Naive thymus-derived CD4-positive, alpha-beta T cell (primary cell): ENCODE data around the gene FAM193A. TPM values are rescaled to one million over a fixed set of nuclear protein-coding genes. Genes with fewer than 3 reads are reported as not detected.
A peak's percentile ranks its signal among the peaks of the same experiment; 100 is the strongest.

Experiments used
- ATAC-seq: fragments of 150-1000 bp; cut with Tn5 transposase; 2 replicates; pipeline ENCODE4 v1.10.0; 2021; ENCODE audit warnings: mild to moderate bottlenecking, moderate library complexity
- CTCF ChIA-PET: fragments of 350-600 bp; sonication (Branson Sonifier 250); formaldehyde crosslinking; loops from one replicate; lab custom pipeline; 2021; ENCODE audit warnings: antibody characterized with exemption; lab: Charles Lee
- POLR2A ChIA-PET: fragments of 350-600 bp; sonication (Branson Sonifier 250); formaldehyde crosslinking; loops from one replicate; lab custom pipeline; 2021; ENCODE audit warnings: antibody characterized with exemption, inconsistent platforms; lab: Charles Lee
- DNase-seq, 9 donors: peaks; one replicate each; pipeline versions ENCODE4 v3.0.0 to v3.0.0-alpha.2; 2020 to 2022; ENCODE audit warnings: mixed read lengths in 1 of 9
- H3K27ac ChIP-seq: one replicate; pipeline ENCODE4 v1.7.0; 2013; ENCODE audit warnings: mild to moderate bottlenecking, low read depth, low read length, moderate library complexity
- H3K27me3 ChIP-seq, 2 donors: one replicate each; pipeline ENCODE4 v1.7.0; 2013; ENCODE audit warnings: low read length in 2 of 2, mild to moderate bottlenecking in 2 of 2, moderate library complexity in 2 of 2; ENCODE audit not compliant: control insufficient read depth in 2 of 2, insufficient read depth in 2 of 2
- H3K36me3 ChIP-seq, 3 experiments: 1 replicate in 2 of 3; 2 replicates in 1 of 3; pipeline ENCODE4 v1.7.0; 2013; ENCODE audit warnings: low read length in 3 of 3, mild to moderate bottlenecking in 3 of 3, moderate library complexity in 1 of 3; ENCODE audit not compliant: insufficient read depth in 3 of 3, control insufficient read depth in 2 of 3
- H3K4me1 ChIP-seq, 2 donors: one replicate each; pipeline ENCODE4 v1.7.0; 2013; ENCODE audit warnings: low read length in 2 of 2, mild to moderate bottlenecking in 2 of 2, moderate library complexity in 1 of 2; ENCODE audit not compliant: control insufficient read depth in 2 of 2, insufficient read depth in 2 of 2
- H3K4me3 ChIP-seq: 2 replicates; pipeline ENCODE4 v1.7.0; 2013; ENCODE audit warnings: mild to moderate bottlenecking, low read length
- H3K9me3 ChIP-seq, 3 experiments: 1 replicate in 2 of 3; 2 replicates in 1 of 3; pipeline ENCODE4 v1.7.0; 2013; ENCODE audit warnings: low read length in 3 of 3; ENCODE audit not compliant: control insufficient read depth in 2 of 3
- H3K27ac Mint-ChIP-seq, 9 donors: one replicate each; pipeline ENCODE4 v1.8.0; 2020 to 2022; ENCODE audit warnings: mixed read lengths in 9 of 9, mild to moderate bottlenecking in 8 of 9, moderate library complexity in 5 of 9, inconsistent platforms in 2 of 9
- H3K27me3 Mint-ChIP-seq, 5 donors: one replicate each; pipeline ENCODE4 v1.8.0; 2021 to 2022; ENCODE audit warnings: mixed read lengths in 5 of 5, mild to moderate bottlenecking in 1 of 5
- H3K36me3 Mint-ChIP-seq, 5 donors: one replicate each; pipeline ENCODE4 v1.8.0; 2020 to 2022; ENCODE audit warnings: mixed read lengths in 5 of 5, mild to moderate bottlenecking in 3 of 5, inconsistent platforms in 1 of 5
- H3K4me1 Mint-ChIP-seq, 7 donors: one replicate each; pipeline ENCODE4 v1.8.0; 2020 to 2022; ENCODE audit warnings: mixed read lengths in 7 of 7, mild to moderate bottlenecking in 3 of 7, inconsistent platforms in 1 of 7
- H3K4me3 Mint-ChIP-seq, 10 donors: one replicate each; pipeline ENCODE4 v1.8.0; 2020 to 2022; ENCODE audit warnings: mild to moderate bottlenecking in 10 of 10, mixed read lengths in 10 of 10, moderate library complexity in 6 of 10, inconsistent platforms in 2 of 10
- H3K9me3 Mint-ChIP-seq, 11 donors: one replicate each; pipeline ENCODE4 v1.8.0; 2020 to 2022; ENCODE audit warnings: mixed read lengths in 11 of 11, mild to moderate bottlenecking in 4 of 11, inconsistent platforms in 1 of 11, moderate library complexity in 1 of 11
- intact Hi-C, 2 donors: fragments of 100-400 bp; cut with micrococcal nuclease; formaldehyde crosslinking; loops; one replicate each; pipeline ENCODE4 v1.15.1; 2023
- polyA plus RNA-seq, 2 donors: library from polyadenylated mRNA; unstranded; fragments of 300-500 nt; fragmentation: Illumina TruSeq; gene quantifications; one replicate each; pipeline ENCODE4 v1.2.3, GENCODE V29; 2021
- total RNA-seq, 6 experiments: library from RNA in 5 of 6; stranded (reverse) in 5 of 6; gene quantifications; 1 replicate in 5 of 6; 2 replicates in 1 of 6; pipeline ENCODE4 v1.2.3 and lab custom pipeline; 2021 to 2026

The FAM193A gene
- total and polyA plus RNA-seq, 7 experiments from 2014 or later: 2.2 to 47.2 (median 39.8) TPM

DNA sequence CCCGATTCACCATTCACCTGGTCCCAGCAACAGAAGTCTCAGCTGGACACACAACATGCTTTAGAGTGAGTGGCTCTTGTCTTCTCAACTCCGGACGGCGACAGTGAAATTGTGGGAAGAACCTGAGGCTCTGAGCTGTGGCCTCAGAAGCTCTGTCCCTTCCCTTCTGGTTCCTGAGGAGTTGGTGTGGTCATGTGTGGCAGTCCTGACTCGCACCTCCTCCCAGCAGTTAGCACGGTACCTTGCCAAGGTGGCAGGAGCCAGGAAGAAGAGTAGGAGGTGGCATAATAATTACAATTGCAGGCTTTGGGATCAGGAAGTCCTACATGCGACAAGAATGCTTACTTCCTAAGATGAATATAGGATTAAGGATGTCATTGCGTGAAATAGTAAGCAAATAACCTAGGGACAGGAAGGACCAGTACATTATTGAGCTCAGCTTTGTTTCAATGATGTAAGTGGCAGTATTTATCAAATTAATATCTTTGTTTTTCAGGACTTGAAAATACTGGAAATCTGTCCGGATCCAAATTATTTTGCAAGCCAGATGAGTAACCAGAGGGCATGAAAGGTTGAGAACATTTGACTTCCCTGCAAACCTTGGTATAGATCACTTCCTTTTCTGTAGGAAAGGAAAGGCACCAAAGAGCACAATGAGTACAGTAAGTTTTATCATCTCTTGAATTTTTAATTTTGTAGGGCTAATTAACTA lies 46.5 kb upstream of the FAM193A start:
- DNase-seq (no peak), ATAC-seq (no peak)
- Mint-ChIP-seq H3K36me3 (peaks cover 5 to 25% (median 23%) of the 10 kb centered on the region in 5 donors), H3K27ac (peak overlapping the region in 2 of 9 donors; percentile 56 to 69), H3K9me3 (no peaks in the 10 kb centered on the region), H3K27me3 (no peaks in the 10 kb centered on the region), H3K4me1 (peaks cover 40 to 56% (median 51%) of the 10 kb centered on the region in 7 donors), H3K4me3 (no peak overlapping the region)
- Histone ChIP-seq H3K9me3 (no peaks in the 10 kb centered on the region), H3K4me1 (peaks cover 21 to 35% of the 10 kb centered on the region in 2 donors), H3K36me3 (peaks cover 15 to 58% (median 25%) of the 10 kb centered on the region in 3 experiments), H3K4me3 (no peak overlapping the region), H3K27me3 (no peaks in the 10 kb centered on the region), H3K27ac (no peak overlapping the region)
- ChIA-PET CTCF (interaction anchor here (0.7 kb wide), 1 partner anchor 282 kb away, joined by 3 read pairs; no protein-coding TSS in a partner anchor), POLR2A (interaction anchor here (1.3 kb wide), 1 partner anchor 21 kb away, joined by 4 read pairs; the partner anchor contains the start of gene RNF4)
- intact Hi-C loops: loop anchor here in 1 of 2 donors (5.0 kb wide), 1 partner anchor 47 kb away; the partner anchor contains the start of gene FAM193A

- peaks cover 0 to 7% of the 10 kb centered on the region in 2 donors for H3K4me1 ChIP-seq
- peaks cover 5 to 38% (median 30%) of the 10 kb centered on the region in 5 donors for H3K36me3 Mint-ChIP-seq
- peak overlapping the region in 6 of 9 donors; percentile 4 to 63 (median 28) for H3K27ac Mint-ChIP-seq
- H3K9me3 ChIP-seq: no peaks in the 10 kb centered on the region
- POLR2A ChIA-PET: no interaction called here
- H3K27me3 Mint-ChIP-seq: no peaks in the 10 kb centered on the region
- CTCF ChIA-PET: interaction anchor here (0.7 kb wide), 1 partner anchor 419 kb away, joined by 3 read pairs; no protein-coding TSS in a partner anchor
- no peak overlapping the region for H3K27ac ChIP-seq
- H3K9me3 Mint-ChIP-seq: no peaks in the 10 kb centered on the region
- H3K36me3 ChIP-seq: peaks cover 26 to 86% (median 35%) of the 10 kb centered on the region in 3 experiments
- no peak for DNase-seq
- intact Hi-C loops: no loop called here
- no peak overlapping the region for H3K4me3 ChIP-seq
- no peak overlapping the region for H3K4me3 Mint-ChIP-seq
- H3K4me1 Mint-ChIP-seq: peaks cover 21 to 33% (median 27%) of the 10 kb centered on the region in 7 donors
- H3K27me3 ChIP-seq: no peaks in the 10 kb centered on the region
- ATAC-seq: no peak
Measured at GRCh38 chr4:2492970-2493369, 43.5 kb upstream of the FAM193A start.

DNA sequence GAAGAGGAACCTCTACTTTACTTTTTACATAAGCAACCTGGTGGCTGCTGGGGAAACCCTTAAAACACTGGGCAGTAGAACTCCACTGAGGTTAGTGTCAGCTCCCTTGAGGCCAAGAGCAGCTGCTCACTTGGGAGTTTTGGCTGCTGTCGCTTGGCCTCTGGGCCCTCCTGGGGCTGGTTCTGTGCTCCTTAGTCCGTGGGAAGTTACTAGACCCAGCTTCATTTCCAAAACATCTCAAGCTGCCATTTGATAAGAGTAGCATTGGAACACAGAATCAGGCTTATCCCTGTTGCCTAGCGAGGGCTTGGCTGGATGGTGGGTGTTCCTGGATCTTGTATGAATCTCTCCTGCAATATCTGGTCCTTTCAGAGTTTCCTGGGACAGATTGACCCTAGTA lies 41.5 kb upstream of the FAM193A start:
- no peaks in the 10 kb centered on the region for H3K27me3 Mint-ChIP-seq
- no peak overlapping the region for H3K4me3 ChIP-seq
- H3K36me3 ChIP-seq: peaks cover 29 to 94% (median 37%) of the 10 kb centered on the region in 3 experiments
- peaks cover 0 to 6% of the 10 kb centered on the region in 2 donors for H3K4me1 ChIP-seq
- peaks cover 5 to 36% (median 26%) of the 10 kb centered on the region in 5 donors for H3K36me3 Mint-ChIP-seq
- no peaks in the 10 kb centered on the region for H3K9me3 ChIP-seq
- no peak for ATAC-seq
- no peaks in the 10 kb centered on the region for H3K9me3 Mint-ChIP-seq
- peak overlapping the region in 2 of 9 donors; percentile 36 to 43 for H3K27ac Mint-ChIP-seq
- peaks cover 11 to 22% (median 17%) of the 10 kb centered on the region in 7 donors for H3K4me1 Mint-ChIP-seq
- no peaks in the 10 kb centered on the region for H3K27me3 ChIP-seq
- DNase-seq: no peak
- intact Hi-C loops: no loop called here
- ChIA-PET POLR2A (interaction anchor here (0.6 kb wide), 1 partner anchor 11 kb away, joined by 3 read pairs; no protein-coding TSS in a partner anchor), CTCF (no interaction called here)
- no peak overlapping the region for H3K27ac ChIP-seq
- no peak overlapping the region for H3K4me3 Mint-ChIP-seq

DNA sequence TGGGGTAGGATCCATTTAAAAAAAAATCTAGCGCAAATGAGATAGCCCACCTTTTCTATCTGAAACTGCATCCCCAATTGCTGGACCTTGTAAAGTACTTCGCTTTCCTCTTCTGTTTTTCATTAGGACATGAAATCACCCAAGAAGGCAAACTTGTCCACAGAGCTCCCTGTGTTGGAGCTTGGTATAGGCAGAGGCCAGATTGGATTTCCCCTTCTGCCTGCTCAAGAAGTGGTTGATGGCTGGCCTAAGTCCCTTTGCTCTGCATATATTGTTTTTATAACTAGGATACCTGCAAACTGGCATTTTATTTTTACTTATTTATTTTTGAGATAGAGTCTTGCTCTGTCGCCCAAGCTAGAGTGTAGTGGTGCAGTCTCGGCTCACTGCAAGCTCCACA lies 39.1 kb upstream of the FAM193A start:
- peaks cover 5 to 21% (median 12%) of the 10 kb centered on the region in 7 donors for H3K4me1 Mint-ChIP-seq
- H3K9me3 ChIP-seq: no peaks in the 10 kb centered on the region
- no peak for ATAC-seq
- ChIA-PET POLR2A (no interaction called here), CTCF (interaction anchor here (0.6 kb wide), 1 partner anchor 9 kb away, joined by 3 read pairs; no protein-coding TSS in a partner anchor)
- H3K27ac ChIP-seq: no peak overlapping the region
- H3K4me3 Mint-ChIP-seq: no peak overlapping the region
- H3K36me3 ChIP-seq: peaks cover 29 to 94% (median 31%) of the 10 kb centered on the region in 3 experiments
- H3K9me3 Mint-ChIP-seq: peaks cover 0 to 1% (median 0%) of the 10 kb centered on the region in 11 donors
- H3K27me3 ChIP-seq: no peaks in the 10 kb centered on the region
- DNase-seq: no peak
- intact Hi-C loops: no loop called here
- peaks cover 9 to 44% (median 27%) of the 10 kb centered on the region in 5 donors for H3K36me3 Mint-ChIP-seq
- no peaks in the 10 kb centered on the region for H3K4me1 ChIP-seq
- H3K27me3 Mint-ChIP-seq: no peaks in the 10 kb centered on the region
- H3K27ac Mint-ChIP-seq: peak overlapping the region in 1 of 9 donors; percentile 70
- H3K4me3 ChIP-seq: no peak overlapping the region

- intact Hi-C loops: no loop called here
- Histone ChIP-seq H3K4me3 (no peak overlapping the region), H3K27ac (no peak overlapping the region), H3K9me3 (no peaks in the 10 kb centered on the region), H3K27me3 (no peaks in the 10 kb centered on the region), H3K4me1 (no peaks in the 10 kb centered on the region), H3K36me3 (peaks cover 23 to 91% (median 25%) of the 10 kb centered on the region in 3 experiments)
- H3K27me3 Mint-ChIP-seq: no peaks in the 10 kb centered on the region
- peaks cover 5 to 38% (median 21%) of the 10 kb centered on the region in 5 donors for H3K36me3 Mint-ChIP-seq
- H3K4me1 Mint-ChIP-seq: peaks cover 2 to 17% (median 8%) of the 10 kb centered on the region in 7 donors
- peak; percentile 84 for ATAC-seq
- CTCF ChIA-PET: no interaction called here
- peak overlapping the region in 1 of 9 donors; percentile 49 for H3K27ac Mint-ChIP-seq
- no peak for DNase-seq
- no peak overlapping the region for H3K4me3 Mint-ChIP-seq
- peaks cover 0 to 1% (median 0%) of the 10 kb centered on the region in 11 donors for H3K9me3 Mint-ChIP-seq
- POLR2A ChIA-PET: no interaction called here
Measured at GRCh38 chr4:2497931-2498330, 38.5 kb upstream of the FAM193A start.

- POLR2A ChIA-PET: no interaction called here
- CTCF ChIA-PET: no interaction called here
- Histone ChIP-seq H3K27me3 (no peaks in the 10 kb centered on the region), H3K27ac (no peak overlapping the region), H3K36me3 (peaks cover 20 to 82% (median 22%) of the 10 kb centered on the region in 3 experiments), H3K9me3 (no peaks in the 10 kb centered on the region), H3K4me3 (no peak overlapping the region), H3K4me1 (no peaks in the 10 kb centered on the region)
- Mint-ChIP-seq H3K27me3 (no peaks in the 10 kb centered on the region), H3K27ac (no peak overlapping the region), H3K4me3 (no peak overlapping the region), H3K4me1 (peaks cover 4 to 13% (median 5%) of the 10 kb centered on the region in 7 donors), H3K36me3 (peaks cover 3 to 40% (median 18%) of the 10 kb centered on the region in 5 donors), H3K9me3 (peaks cover 0 to 1% (median 0%) of the 10 kb centered on the region in 11 donors)
- intact Hi-C loops: loop anchor here in 1 of 2 donors (5.0 kb wide), 1 partner anchor 33 kb away; the partner anchor contains the start of gene RNF4
- DNase-seq (no peak), ATAC-seq (no peak)
Measured at GRCh38 chr4:2500547-2500946, 35.9 kb upstream of the FAM193A start.
